Measurements from ENCODE around the gene ITPK1.

GRCh38 chr14:92987148-92987570, 128.6 kb downstream of the ITPK1 start:
- no peak for TF ChIP-seq CTCF (IDR thresholded peaks at IDR 0.05; ENCODE audit: low read length)
- TF ChIP-seq EZH2 (optimal IDR thresholded peaks at IDR 0.05; ENCODE audit: low read depth, low read length): no peak
- TF ChIP-seq EZH2phosphoT487 (IDR thresholded peaks at IDR 0.05; ENCODE audit: low read length): no peak
